MCF 10A (cell line): ENCODE measurements around the gene TXLNG. TPM values are rescaled to one million over a fixed set of nuclear protein-coding genes. Genes with fewer than 3 reads are reported as not detected.

Experiments used
- BruUV-seq: library from RNA; stranded (reverse); fragments of 400-500 nt; replicated peaks from 2 replicates; lab custom pipeline; 2021; lab: Mats Ljungman, UMichigan
- CTCF ChIA-PET: fragments of 300-600 bp; sonication (Branson Sonifier 250); formaldehyde crosslinking; extraction: SDS; loops from one replicate; lab custom pipeline; 2021; ENCODE audit warnings: antibody characterized with exemption, inconsistent platforms; lab: Yijun Ruan, JAX
- POLR2A ChIA-PET: fragments of 300-600, 350-650 bp; sonication (Branson Sonifier 250); formaldehyde crosslinking; extraction: SDS; loops from one replicate; lab custom pipeline; 2020; ENCODE audit warnings: antibody characterized with exemption, inconsistent platforms; lab: Yijun Ruan, JAX
- DNase-seq: peaks from one replicate; pipeline ENCODE4 v3.0.0-alpha.2; 2018; ENCODE audit not compliant: unreplicated experiment
- H3K27ac Mint-ChIP-seq: one replicate; pipeline ENCODE4 v1.8.0; 2022; ENCODE audit warnings: mild to moderate bottlenecking, low read depth, mixed read lengths; ENCODE audit not compliant: unreplicated experiment
- H3K27me3 Mint-ChIP-seq: one replicate; pipeline ENCODE4 v1.8.0; 2022; ENCODE audit warnings: mixed read lengths; ENCODE audit not compliant: insufficient read depth, unreplicated experiment
- H3K36me3 Mint-ChIP-seq: one replicate; pipeline ENCODE4 v1.8.0; 2022; ENCODE audit warnings: mild to moderate bottlenecking, moderate library complexity, mixed read lengths; ENCODE audit not compliant: insufficient read depth, unreplicated experiment
- H3K4me1 Mint-ChIP-seq: one replicate; pipeline ENCODE4 v1.8.0; 2022; ENCODE audit warnings: mixed read lengths; ENCODE audit not compliant: insufficient read depth, unreplicated experiment
- H3K4me3 Mint-ChIP-seq: one replicate; pipeline ENCODE4 v1.8.0; 2022; ENCODE audit warnings: mild to moderate bottlenecking, moderate library complexity, mixed read lengths; ENCODE audit not compliant: unreplicated experiment
- H3K9me3 Mint-ChIP-seq: one replicate; pipeline ENCODE4 v1.8.0; 2022; ENCODE audit warnings: mixed read lengths; ENCODE audit not compliant: unreplicated experiment
- CTCF ChIP-seq: fragments of 200-600 bp; IDR thresholded peaks from one replicate; pipeline ENCODE4 v1.8.0; 2022; ENCODE audit warnings: antibody characterized with exemption, mild to moderate bottlenecking; ENCODE audit not compliant: unreplicated experiment
- intact Hi-C: fragments of 100-400 bp; cut with micrococcal nuclease; formaldehyde crosslinking; loops from 2 replicates; pipeline ENCODE4 v1.14.1; 2022
- total RNA-seq: library from RNA; stranded (reverse); gene quantifications from 2 replicates; pipeline ENCODE4 v1.2.3, GENCODE V29; 2022

TXLNG gene
- total RNA-seq, 1 experiment from 2014 or later: 43.2 TPM

GRCh38 chrX:16869393-16870094 lies 83.3 kb downstream of the TXLNG start:
- H3K4me1 Mint-ChIP-seq: peaks cover 15% of the 10 kb centered on the region

GRCh38 chrX:16870095-16870861 lies 84.0 kb downstream of the TXLNG start, which contains the start of gene RBBP7:
RBBP7 (minus strand) TSS chrX:16870362; CDS start chrX:16870053, 309 bp downstream.
- Mint-ChIP-seq H3K27ac (peak within 1 kb of the TSS; percentile 90), H3K36me3 (peaks cover 6% of the 10 kb centered on the region), H3K4me1 (peaks cover 15% of the 10 kb centered on the region), H3K9me3 (no peaks in the 10 kb centered on the region), H3K27me3 (peaks cover 30% of the 10 kb centered on the region), H3K4me3 (peak within 1 kb of the TSS; percentile 98)
- DNase-seq: peak; percentile 94
- intact Hi-C loops: loop anchor here (1.0 kb wide), 1 partner anchor 30 kb away; no protein-coding TSS in a partner anchor
- no peak for TF ChIP-seq CTCF
- BruUV-seq: no TSS peak
- ChIA-PET POLR2A (interaction anchor here (0.6 to 6.3 kb wide), 15 partner anchors 8 to 1111 kb away, joined by 3 to 30 read pairs (median 4); partner anchors contain the start of gene SYAP1), CTCF (interaction anchor here (0.8 to 5.4 kb wide), 4 partner anchors 13 to 152 kb away, joined by 3 to 42 read pairs (median 4); partner anchors contain the start of gene REPS2)

More at GRCh38 chrX:16869393-16870094, 83.3 kb downstream of the TXLNG start:
- peak overlapping the region; percentile 98 for H3K4me3 Mint-ChIP-seq
- H3K27me3 Mint-ChIP-seq: peaks cover 22% of the 10 kb centered on the region
- intact Hi-C loops: loop anchor here (1.0 kb wide), 1 partner anchor 29 kb away; no protein-coding TSS in a partner anchor
- no peaks in the 10 kb centered on the region for H3K9me3 Mint-ChIP-seq
- ChIA-PET POLR2A (interaction anchor here (0.7 to 6.3 kb wide), 10 partner anchors 9 to 150 kb away, joined by 3 to 30 read pairs (median 5); partner anchors contain the start of gene SYAP1), CTCF (interaction anchor here (0.8 to 1.4 kb wide), 2 partner anchors 43 to 77 kb away, joined by 3 to 4 read pairs; partner anchors contain the start of gene REPS2)
- TF ChIP-seq CTCF: no peak
- BruUV-seq: no TSS peak
- H3K36me3 Mint-ChIP-seq: peaks cover 6% of the 10 kb centered on the region
- peak overlapping the region; percentile 90 for H3K27ac Mint-ChIP-seq
- peak; percentile 20 for DNase-seq

GRCh38 chrX:16870862-16871815 lies 84.9 kb downstream of the TXLNG start:
- Mint-ChIP-seq H3K4me3 (peak overlapping the region; percentile 98), H3K27ac (peak overlapping the region; percentile 90), H3K36me3 (peaks cover 6% of the 10 kb centered on the region), H3K9me3 (no peaks in the 10 kb centered on the region), H3K4me1 (peaks cover 15% of the 10 kb centered on the region), H3K27me3 (peaks cover 38% of the 10 kb centered on the region)
- ChIA-PET CTCF (interaction anchor here (0.5 to 5.4 kb wide), 3 partner anchors 12 to 856 kb away, joined by 3 to 42 read pairs (median 3); no protein-coding TSS in a partner anchor), POLR2A (interaction anchor here (0.7 to 6.3 kb wide), 4 partner anchors 9 to 86 kb away, joined by 3 to 30 read pairs (median 5); no protein-coding TSS in a partner anchor)
- BruUV-seq: no TSS peak
- no peak for TF ChIP-seq CTCF
- no peak for DNase-seq
- intact Hi-C loops: loop anchor here (1.0 kb wide), 1 partner anchor 31 kb away; no protein-coding TSS in a partner anchor
